ENCODE data around the gene EFS. TPM values are rescaled to one million over a fixed set of nuclear protein-coding genes. Genes with fewer than 3 reads are reported as not detected.
A peak's percentile ranks its signal among the peaks of the same experiment; 100 is the strongest.

Gene EFS
- total RNA-seq, 6 experiments from 2014 or later: 0.19 to 0.60 (median 0.39) TPM

GRCh38 chr14:23320584-23321571, 44.1 kb downstream of the EFS start, which contains the start of gene PABPN1:
PABPN1 (plus strand) TSS chr14:23321457; CDS start chr14:23321470, 13 bp downstream.
- Histone ChIP-seq H3K4me1 (peaks cover 0 to 15% (median 4%) of the 10 kb centered on the region in 4 donors), H3K27me3 (no peaks in the 10 kb centered on the region), H3K9me3 (no peaks in the 10 kb centered on the region), H3K27ac (peak within 1 kb of the TSS; percentile 91 to 94 (median 93)), H3K4me3 (peak within 1 kb of the TSS; percentile 74 to 92 (median 82)), H3K36me3 (peaks cover 0 to 28% (median 13%) of the 10 kb centered on the region in 4 donors)
- DNase-seq (peak; percentile 99), ATAC-seq (peak; percentile 90 to 97 (median 92))
- WGBS (ENCODE audit: insufficient coverage, low coverage, low lambda C conversion rate, missing lambda C conversion rate): 6% methylated on average over 27 of the region's 63 CpGs
- intact Hi-C loops (cut with DNase I): no loop called here
- peak; percentile 72 for TF ChIP-seq POLR2A (IDR thresholded peaks at IDR 0.05)
- no peak for TF ChIP-seq CTCF (IDR thresholded peaks at IDR 0.05)

GRCh38 chr14:23319746-23320583, 45.0 kb downstream of the EFS start:
- intact Hi-C loops (cut with DNase I): no loop called here
- WGBS (ENCODE audit: insufficient coverage, low coverage, low lambda C conversion rate, missing lambda C conversion rate): 87% methylated on average over 16 of the region's 17 CpGs

GRCh38 chr14:23316300-23316699, 48.7 kb downstream of the EFS start:
- H3K27ac ChIP-seq: no peak overlapping the region

More at GRCh38 chr14:23319746-23320583, 45.0 kb downstream of the EFS start:
- DNase-seq (no peak), ATAC-seq (no peak)
- H3K9me3 ChIP-seq: no peaks in the 10 kb centered on the region
- H3K4me3 ChIP-seq: peak overlapping the region; percentile 21 to 57 (median 46)
- peaks cover 0 to 15% (median 4%) of the 10 kb centered on the region in 4 donors for H3K4me1 ChIP-seq
- H3K36me3 ChIP-seq: peaks cover 0 to 22% (median 12%) of the 10 kb centered on the region in 4 donors
- peak overlapping the region; percentile 86 to 93 (median 91) for H3K27ac ChIP-seq
- TF ChIP-seq CTCF (IDR thresholded peaks at IDR 0.05): no peak
- TF ChIP-seq POLR2A (IDR thresholded peaks at IDR 0.05): no peak
- no peaks in the 10 kb centered on the region for H3K27me3 ChIP-seq

More at GRCh38 chr14:23316300-23316699, 48.7 kb downstream of the EFS start:
- ATAC-seq: no peak
- H3K4me3 ChIP-seq: no peak overlapping the region
- H3K4me1 ChIP-seq: peaks cover 0 to 5% (median 0%) of the 10 kb centered on the region in 4 donors
- intact Hi-C loops (cut with DNase I): no loop called here
- 80% methylated on average over 4 of the region's 5 CpGs for WGBS (ENCODE audit: insufficient coverage, low coverage, low lambda C conversion rate, missing lambda C conversion rate)
- no peak for DNase-seq
- TF ChIP-seq CTCF (IDR thresholded peaks at IDR 0.05) (no peak), POLR2A (IDR thresholded peaks at IDR 0.05) (no peak)
- no peaks in the 10 kb centered on the region for H3K27me3 ChIP-seq
- H3K9me3 ChIP-seq: no peaks in the 10 kb centered on the region
- peaks cover 0 to 6% (median 0%) of the 10 kb centered on the region in 4 donors for H3K36me3 ChIP-seq
